GM23338 (cell line): ENCODE results near the gene OLFML2B. TPM values are rescaled to one million over a fixed set of nuclear protein-coding genes. Genes with fewer than 3 reads are reported as not detected.

Experiments
- ATAC-seq: fragments of 200-7000 bp; cut with Tn5 transposase; 3 replicates; pipeline ENCODE4 v1.9.1; 2020
- DNase-seq: peaks from one replicate; pipeline ENCODE4 v3.0.0-alpha.2; 2015; ENCODE audit warnings: low spot score
- H2AFZ ChIP-seq: fragments of 200-600 bp; sonication (generic); 2 replicates; pipeline ENCODE4 v1.8.0; 2016; ENCODE audit warnings: antibody characterized with exemption, mild to moderate bottlenecking, moderate library complexity
- H3F3A ChIP-seq: fragments of 200-600 bp; sonication (generic); replicated peaks from 2 replicates; pipeline ENCODE4 v1.8.0; 2017; ENCODE audit warnings: antibody characterized with exemption, mixed run types, low read depth
- H3K27ac ChIP-seq: fragments of 200-600 bp; sonication (generic); 2 replicates; pipeline ENCODE4 v1.6.1; 2016; ENCODE audit warnings: low read depth
- H3K27me3 ChIP-seq: fragments of 200-600 bp; sonication (generic); 2 replicates; pipeline ENCODE4 v1.8.0; 2016; ENCODE audit warnings: mild to moderate bottlenecking, mixed run types, moderate library complexity; ENCODE audit not compliant: insufficient read depth
- H3K36me3 ChIP-seq: fragments of 200-600 bp; sonication (generic); 2 replicates; pipeline ENCODE4 v1.8.0; 2016; ENCODE audit warnings: mild to moderate bottlenecking; ENCODE audit not compliant: insufficient read depth
- H3K4me1 ChIP-seq: fragments of 200-600 bp; sonication (generic); 2 replicates; pipeline ENCODE4 v1.8.0; 2016; ENCODE audit warnings: mild to moderate bottlenecking, moderate library complexity; ENCODE audit not compliant: insufficient read depth
- H3K4me2 ChIP-seq: fragments of 200-600 bp; sonication (generic); 2 replicates; pipeline ENCODE4 v1.7.1; 2017; ENCODE audit warnings: mixed run types
- H3K4me3 ChIP-seq: fragments of 200-600 bp; sonication (generic); 2 replicates; pipeline ENCODE4 v1.6.1; 2016; ENCODE audit warnings: mixed run types
- H3K79me2 ChIP-seq: fragments of 200-600 bp; sonication (generic); replicated peaks from 2 replicates; pipeline ENCODE4 v1.8.0; 2017; ENCODE audit warnings: mild to moderate bottlenecking; ENCODE audit not compliant: insufficient read depth
- H3K9me2 ChIP-seq: fragments of 200-600 bp; sonication (generic); 2 replicates; pipeline ENCODE4 v1.8.0; 2017; ENCODE audit not compliant: insufficient read depth
- H4K20me1 ChIP-seq: fragments of 200-600 bp; sonication (generic); replicated peaks from 2 replicates; pipeline ENCODE4 v1.8.0; 2017; ENCODE audit warnings: mild to moderate bottlenecking; ENCODE audit not compliant: insufficient read depth
- H3K27ac Mint-ChIP-seq: 2 replicates; pipeline ENCODE4 v1.8.0; 2020; ENCODE audit warnings: inconsistent platforms, mild to moderate bottlenecking, moderate library complexity, mixed read lengths
- H3K27me3 Mint-ChIP-seq: 3 replicates; pipeline ENCODE4 v1.8.0; 2022; ENCODE audit warnings: low read depth, mild to moderate bottlenecking, moderate library complexity, mixed read lengths, inconsistent platforms; ENCODE audit not compliant: insufficient read depth, poor library complexity
- H3K36me3 Mint-ChIP-seq: 3 replicates; pipeline ENCODE4 v1.8.0; 2021; ENCODE audit warnings: low read depth, mild to moderate bottlenecking, inconsistent platforms, moderate library complexity, mixed read lengths
- H3K4me1 Mint-ChIP-seq: 3 replicates; pipeline ENCODE4 v1.8.0; 2020; ENCODE audit warnings: mild to moderate bottlenecking, inconsistent platforms, mixed read lengths
- H3K4me3 Mint-ChIP-seq: 3 replicates; pipeline ENCODE4 v1.8.0; 2021; ENCODE audit warnings: moderate library complexity, mild to moderate bottlenecking, inconsistent platforms, mixed read lengths
- H3K9me3 Mint-ChIP-seq: 3 replicates; pipeline ENCODE4 v1.8.0; 2020; ENCODE audit warnings: moderate library complexity, mild to moderate bottlenecking, inconsistent platforms, mixed read lengths
- ETS1 ChIP-seq: IDR thresholded peaks from 2 replicates; pipeline ENCODE4 v1.6.1; 2016; ENCODE audit warnings: antibody characterized with exemption
- JUNB ChIP-seq: IDR thresholded peaks from one replicate; pipeline ENCODE4 v1.6.1; 2016; ENCODE audit warnings: antibody characterized with exemption; ENCODE audit not compliant: unreplicated experiment
- NANOG ChIP-seq: IDR thresholded peaks from 2 replicates; pipeline ENCODE4 v1.6.1; 2016; ENCODE audit warnings: antibody characterized with exemption, borderline replicate concordance
- POLR2AphosphoS5 ChIP-seq: IDR thresholded peaks from 2 replicates; pipeline ENCODE4 v1.6.1; 2016; ENCODE audit warnings: antibody characterized with exemption, low read depth
- ZNF331 ChIP-seq: fragments of 250-450 bp; sonication (Bioruptor Pico); IDR thresholded peaks from 2 replicates; pipeline ENCODE4 v1.5.0; 2020; ENCODE audit warnings: low read depth, mild to moderate bottlenecking, moderate library complexity
- polyA plus RNA-seq: library from polyadenylated mRNA; unstranded; fragments of >200 nt; fragmentation: Nextera tagmentation; extraction: Ambion mirVana; gene quantifications from 2 replicates; pipeline ENCODE4 v1.2.1, GENCODE V29; 2016
- total RNA-seq: library from RNA; depleted of rRNA; stranded (reverse); fragments of >200 nt; shearing (Covaris generic); gene quantifications from 2 replicates; pipeline ENCODE4 v1.2.3, GENCODE V29; 2014
- TF ChIP-seq, protein P1 (sequence below): fragments of 250-450 bp; sonication (Bioruptor Pico); IDR thresholded peaks from 2 replicates; pipeline ENCODE4 v1.5.0; 2020; ENCODE audit warnings: mild to moderate bottlenecking, moderate library complexity

Gene OLFML2B
- total and polyA plus RNA-seq, 2 experiments from 2014 or later, result 2.9 to 4.3 TPM

DNA sequence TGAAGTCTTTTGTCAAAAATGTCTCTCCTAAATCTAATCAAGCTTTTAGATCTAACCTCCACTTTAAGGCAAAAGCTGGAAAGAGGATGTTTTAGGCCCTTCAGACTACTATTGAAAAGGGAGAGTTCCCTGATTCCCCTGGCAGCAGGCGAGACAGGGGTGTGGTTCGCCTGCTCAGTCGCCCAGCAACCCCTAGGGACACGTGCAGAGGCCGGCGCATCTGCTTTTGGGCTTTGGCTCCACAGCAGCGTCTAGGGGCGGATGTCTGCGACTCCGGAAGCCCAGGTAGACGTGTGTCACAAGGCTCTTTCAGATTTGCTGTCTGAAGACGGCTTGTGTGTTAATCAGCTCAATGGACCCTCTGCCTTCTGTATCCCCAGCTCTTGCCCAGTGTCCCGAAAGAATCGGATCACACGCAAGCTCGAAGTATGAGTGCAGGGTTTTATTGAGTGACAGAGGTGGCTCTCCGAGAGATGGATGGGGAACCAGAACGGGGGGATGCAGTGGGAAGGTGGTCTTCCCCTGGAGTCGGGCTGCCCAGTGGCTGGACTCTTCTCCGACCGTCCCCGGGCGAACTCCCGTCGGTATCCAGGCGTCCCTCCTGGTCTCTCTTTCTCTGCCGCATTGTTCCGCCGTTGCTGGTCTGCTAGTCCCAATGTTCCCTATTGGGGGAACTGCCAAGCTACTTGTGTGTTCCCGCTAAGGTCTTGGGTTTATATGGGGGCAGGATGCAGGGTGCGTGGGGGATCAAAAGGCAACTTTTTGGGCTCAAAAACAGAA lies 45.5 kb downstream of the OLFML2B start:
- H3K36me3 Mint-ChIP-seq, result no peaks in the 10 kb centered on the region
- peak; percentile 36 for DNase-seq
- no peaks in the 10 kb centered on the region for H3F3A ChIP-seq
- H3K4me1 ChIP-seq, result no peaks in the 10 kb centered on the region
- H3K4me3 ChIP-seq, result no peak overlapping the region
- H3K9me2 ChIP-seq, result 0 out of 2 replicates have a peak, but pooled peaks cover 3% of the 10 kb centered on the region
- no peaks in the 10 kb centered on the region; the same call in 2 of the 3 replicates for H3K9me3 Mint-ChIP-seq
- no peak overlapping the region for H3K27ac ChIP-seq
- no peak for ATAC-seq
- no peaks in the 10 kb centered on the region for H3K27me3 ChIP-seq
- no peak overlapping the region for H3K4me2 ChIP-seq
- no peaks in the 10 kb centered on the region; the same call in 2 of the 3 replicates for H3K4me1 Mint-ChIP-seq
- no peak for TF ChIP-seq ETS1
- no peak for TF ChIP-seq POLR2AphosphoS5
- TF ChIP-seq JUNB, result no peak
- no peak for TF ChIP-seq ZNF331 (CRISPR knock-in tag)
- TF ChIP-seq, protein P1, sequence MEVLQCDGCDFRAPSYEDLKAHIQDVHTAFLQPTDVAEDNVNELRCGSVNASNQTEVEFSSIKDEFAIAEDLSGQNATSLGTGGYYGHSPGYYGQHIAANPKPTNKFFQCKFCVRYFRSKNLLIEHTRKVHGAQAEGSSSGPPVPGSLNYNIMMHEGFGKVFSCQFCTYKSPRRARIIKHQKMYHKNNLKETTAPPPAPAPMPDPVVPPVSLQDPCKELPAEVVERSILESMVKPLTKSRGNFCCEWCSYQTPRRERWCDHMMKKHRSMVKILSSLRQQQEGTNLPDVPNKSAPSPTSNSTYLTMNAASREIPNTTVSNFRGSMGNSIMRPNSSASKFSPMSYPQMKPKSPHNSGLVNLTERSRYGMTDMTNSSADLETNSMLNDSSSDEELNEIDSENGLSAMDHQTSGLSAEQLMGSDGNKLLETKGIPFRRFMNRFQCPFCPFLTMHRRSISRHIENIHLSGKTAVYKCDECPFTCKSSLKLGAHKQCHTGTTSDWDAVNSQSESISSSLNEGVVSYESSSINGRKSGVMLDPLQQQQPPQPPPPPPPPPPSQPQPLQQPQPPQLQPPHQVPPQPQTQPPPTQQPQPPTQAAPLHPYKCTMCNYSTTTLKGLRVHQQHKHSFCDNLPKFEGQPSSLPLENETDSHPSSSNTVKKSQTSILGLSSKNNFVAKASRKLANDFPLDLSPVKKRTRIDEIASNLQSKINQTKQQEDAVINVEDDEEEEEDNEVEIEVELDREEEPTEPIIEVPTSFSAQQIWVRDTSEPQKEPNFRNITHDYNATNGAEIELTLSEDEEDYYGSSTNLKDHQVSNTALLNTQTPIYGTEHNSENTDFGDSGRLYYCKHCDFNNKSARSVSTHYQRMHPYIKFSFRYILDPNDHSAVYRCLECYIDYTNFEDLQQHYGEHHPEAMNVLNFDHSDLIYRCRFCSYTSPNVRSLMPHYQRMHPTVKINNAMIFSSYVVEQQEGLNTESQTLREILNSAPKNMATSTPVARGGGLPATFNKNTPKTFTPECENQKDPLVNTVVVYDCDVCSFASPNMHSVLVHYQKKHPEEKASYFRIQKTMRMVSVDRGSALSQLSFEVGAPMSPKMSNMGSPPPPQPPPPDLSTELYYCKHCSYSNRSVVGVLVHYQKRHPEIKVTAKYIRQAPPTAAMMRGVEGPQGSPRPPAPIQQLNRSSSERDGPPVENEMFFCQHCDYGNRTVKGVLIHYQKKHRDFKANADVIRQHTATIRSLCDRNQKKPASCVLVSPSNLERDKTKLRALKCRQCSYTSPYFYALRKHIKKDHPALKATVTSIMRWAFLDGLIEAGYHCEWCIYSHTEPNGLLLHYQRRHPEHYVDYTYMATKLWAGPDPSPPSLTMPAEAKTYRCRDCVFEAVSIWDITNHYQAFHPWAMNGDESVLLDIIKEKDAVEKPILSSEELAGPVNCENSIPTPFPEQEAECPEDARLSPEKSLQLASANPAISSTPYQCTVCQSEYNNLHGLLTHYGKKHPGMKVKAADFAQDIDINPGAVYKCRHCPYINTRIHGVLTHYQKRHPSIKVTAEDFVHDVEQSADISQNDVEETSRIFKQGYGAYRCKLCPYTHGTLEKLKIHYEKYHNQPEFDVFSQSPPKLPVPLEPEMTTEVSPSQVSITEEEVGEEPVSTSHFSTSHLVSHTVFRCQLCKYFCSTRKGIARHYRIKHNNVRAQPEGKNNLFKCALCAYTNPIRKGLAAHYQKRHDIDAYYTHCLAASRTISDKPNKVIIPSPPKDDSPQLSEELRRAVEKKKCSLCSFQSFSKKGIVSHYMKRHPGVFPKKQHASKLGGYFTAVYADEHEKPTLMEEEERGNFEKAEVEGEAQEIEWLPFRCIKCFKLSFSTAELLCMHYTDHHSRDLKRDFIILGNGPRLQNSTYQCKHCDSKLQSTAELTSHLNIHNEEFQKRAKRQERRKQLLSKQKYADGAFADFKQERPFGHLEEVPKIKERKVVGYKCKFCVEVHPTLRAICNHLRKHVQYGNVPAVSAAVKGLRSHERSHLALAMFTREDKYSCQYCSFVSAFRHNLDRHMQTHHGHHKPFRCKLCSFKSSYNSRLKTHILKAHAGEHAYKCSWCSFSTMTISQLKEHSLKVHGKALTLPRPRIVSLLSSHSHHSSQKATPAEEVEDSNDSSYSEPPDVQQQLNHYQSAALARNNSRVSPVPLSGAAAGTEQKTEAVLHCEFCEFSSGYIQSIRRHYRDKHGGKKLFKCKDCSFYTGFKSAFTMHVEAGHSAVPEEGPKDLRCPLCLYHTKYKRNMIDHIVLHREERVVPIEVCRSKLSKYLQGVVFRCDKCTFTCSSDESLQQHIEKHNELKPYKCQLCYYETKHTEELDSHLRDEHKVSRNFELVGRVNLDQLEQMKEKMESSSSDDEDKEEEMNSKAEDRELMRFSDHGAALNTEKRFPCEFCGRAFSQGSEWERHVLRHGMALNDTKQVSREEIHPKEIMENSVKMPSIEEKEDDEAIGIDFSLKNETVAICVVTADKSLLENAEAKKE, result no peak
- TF ChIP-seq NANOG, result no peak
- no peaks in the 10 kb centered on the region for H4K20me1 ChIP-seq
- no peaks in the 10 kb centered on the region for H3K36me3 ChIP-seq
- H3K27me3 Mint-ChIP-seq, result no peaks in the 10 kb centered on the region
- H3K4me3 Mint-ChIP-seq, result no peak overlapping the region
- no peaks in the 10 kb centered on the region for H3K79me2 ChIP-seq
- H2AFZ ChIP-seq, result no peak overlapping the region
- no peak overlapping the region for H3K27ac Mint-ChIP-seq
